SJSA1 (cell line): ENCODE results near the gene STK26. TPM values are rescaled to one million over a fixed set of nuclear protein-coding genes. Genes with fewer than 3 reads are reported as not detected.

Experiments used
- total RNA-seq: library from RNA; depleted of rRNA; stranded (reverse); fragments of >200 nt; shearing (Covaris generic); gene quantifications from 2 replicates; pipeline ENCODE4 v1.2.3, GENCODE V29; 2014; rRNA removed

Gene STK26
- total RNA-seq, 1 experiment from 2014 or later, result 0.11 TPM

Other genes with a start within 250 kb of the STK26 start
- gene FRMD7, start 104.7 kb downstream of the STK26 start, total RNA-seq, result not detected in 2 replicates
- 20.0 and 43.0 TPM in 2 replicates for gene RAP2C, start 196.1 kb downstream of the STK26 start, total RNA-seq